Measurements from ENCODE around the gene TGIF1.
A peak's percentile ranks its signal among the peaks of the same experiment; 100 is the strongest.
"Not testable (repeated sequence)": the region's sequence is repeated elsewhere in the genome, so short reads cannot be mapped to it uniquely, and the experiment has no call there.

TGIF1 gene

DNA sequence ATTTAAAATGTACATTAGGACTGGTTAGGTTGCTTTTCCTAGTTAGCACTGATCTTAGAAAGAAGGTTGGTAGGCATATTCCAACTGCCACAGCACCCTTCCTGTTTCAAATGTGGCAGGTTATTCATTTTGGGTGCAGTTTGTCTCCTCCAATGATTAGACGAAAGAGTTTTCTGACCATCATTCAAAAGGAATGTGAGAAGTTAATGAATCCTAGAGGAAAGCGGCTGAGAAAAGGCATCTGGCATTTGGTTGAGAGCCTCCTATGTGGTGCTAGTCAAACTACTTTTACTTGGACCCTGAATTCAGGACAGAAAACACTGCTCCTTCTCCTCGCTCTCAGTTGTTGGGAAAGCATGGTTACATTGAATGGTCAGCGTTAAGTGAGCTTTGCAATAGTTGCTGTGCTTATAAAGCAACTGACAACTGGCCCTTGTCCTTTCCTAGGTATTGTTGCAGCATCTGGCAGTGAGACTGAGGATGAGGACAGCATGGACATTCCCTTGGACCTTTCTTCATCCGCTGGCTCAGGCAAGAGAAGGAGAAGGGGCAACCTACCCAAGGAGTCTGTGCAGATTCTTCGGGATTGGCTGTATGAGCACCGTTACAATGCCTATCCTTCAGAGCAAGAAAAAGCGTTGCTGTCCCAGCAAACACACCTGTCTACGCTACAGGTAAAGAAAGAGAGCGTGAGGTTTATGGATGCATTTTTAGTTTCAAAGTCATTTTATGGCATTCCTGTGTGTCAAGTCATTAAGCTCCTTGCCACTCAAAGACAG lies 6.1 kb downstream of the TGIF1 start:
- DNase-seq (ENCODE audit: low spot score): no peak

GRCh38 chr18:3456686-3457069 lies 6.7 kb downstream of the TGIF1 start:
- DNase-seq (ENCODE audit: low spot score): no peak

DNA sequence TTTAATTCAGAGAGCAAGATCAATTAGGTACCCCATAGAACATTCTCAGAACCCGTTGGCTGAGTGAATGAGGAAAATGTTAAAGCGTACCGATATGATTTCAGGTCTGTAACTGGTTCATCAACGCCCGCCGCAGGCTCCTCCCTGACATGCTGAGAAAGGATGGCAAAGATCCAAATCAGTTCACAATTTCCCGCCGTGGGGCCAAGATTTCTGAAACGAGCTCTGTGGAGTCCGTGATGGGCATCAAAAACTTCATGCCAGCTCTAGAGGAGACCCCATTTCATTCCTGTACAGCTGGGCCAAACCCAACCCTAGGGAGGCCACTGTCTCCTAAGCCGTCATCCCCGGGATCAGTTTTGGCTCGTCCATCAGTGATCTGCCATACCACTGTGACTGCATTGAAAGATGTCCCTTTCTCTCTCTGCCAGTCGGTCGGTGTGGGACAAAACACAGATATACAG lies 7.3 kb downstream of the TGIF1 start:
- DNase-seq (ENCODE audit: low spot score): no peak

DNA sequence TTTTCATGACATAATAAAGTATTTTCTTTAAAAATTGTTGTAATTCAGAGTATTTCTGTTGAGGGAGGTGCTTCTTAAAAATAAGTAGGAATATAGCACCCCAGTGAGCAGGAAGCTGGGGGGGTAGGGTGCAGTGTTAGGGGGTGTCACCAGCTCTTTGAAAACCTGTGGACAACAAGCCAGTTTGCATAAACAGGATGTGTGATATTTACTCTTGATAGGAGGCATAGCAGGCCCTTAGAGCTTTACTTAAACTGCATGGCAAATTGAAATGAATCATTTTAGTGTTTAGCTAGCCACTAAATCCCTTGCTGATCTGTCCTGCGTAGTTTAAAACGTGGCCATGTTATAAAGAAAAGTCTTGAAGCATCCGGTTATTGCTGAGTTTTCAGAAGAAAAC lies 8.4 kb downstream of the TGIF1 start:
- no peak for DNase-seq (ENCODE audit: low spot score)

DNA sequence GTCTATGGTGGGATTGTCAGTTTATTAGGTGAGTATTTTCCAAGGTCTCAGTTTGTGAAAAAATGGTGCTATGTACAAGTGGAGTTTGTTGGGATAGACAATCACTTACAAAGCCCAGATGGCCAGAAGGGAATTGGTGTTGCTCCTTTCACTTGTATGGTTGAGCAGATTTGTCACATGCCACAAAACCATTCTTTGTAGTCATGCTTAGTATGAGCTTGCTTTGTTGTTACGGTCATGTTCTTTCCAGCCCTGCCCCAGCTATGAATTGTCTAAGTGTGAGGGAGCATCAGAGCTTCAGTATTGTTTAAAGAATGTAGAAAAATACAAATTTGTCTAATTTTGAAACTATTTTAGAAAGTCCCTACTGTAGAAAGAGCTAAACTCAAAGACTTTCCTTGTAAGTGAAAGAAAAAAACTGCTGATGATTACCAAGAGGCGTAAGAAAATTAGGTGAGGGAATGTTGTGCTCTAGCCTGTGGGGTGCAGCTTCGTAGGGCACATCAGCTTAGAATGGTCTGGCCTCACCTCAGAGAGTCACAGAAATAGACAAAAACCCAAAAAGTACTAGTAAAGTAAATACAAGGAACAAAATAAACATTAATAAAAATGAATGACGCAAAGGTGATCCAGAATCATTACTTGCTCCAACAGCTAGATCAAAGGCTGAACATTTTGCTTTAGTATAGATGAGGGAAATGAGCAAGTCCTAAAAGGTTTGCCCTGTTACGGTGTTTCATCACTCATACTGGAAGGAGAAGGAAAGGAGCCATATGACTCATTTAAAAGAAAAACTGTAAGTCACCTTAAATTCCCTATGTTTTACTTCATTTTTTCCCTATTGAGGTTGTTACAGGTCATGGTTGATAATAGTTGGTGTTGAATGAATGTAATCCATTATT lies 9.2 kb downstream of the TGIF1 start:
- no peak for DNase-seq (ENCODE audit: low spot score)

- no peak for DNase-seq (ENCODE audit: low spot score)
Measured at GRCh38 chr18:3460823-3461398, 10.9 kb downstream of the TGIF1 start.

- DNase-seq (ENCODE audit: low spot score): no peak
Measured at GRCh38 chr18:3461704-3462103, 11.7 kb downstream of the TGIF1 start.

GRCh38 chr18:3463051-3463450 lies 13.1 kb downstream of the TGIF1 start:
- DNase-seq (ENCODE audit: low spot score): no peak

- no peak for DNase-seq (ENCODE audit: low spot score)
Measured at GRCh38 chr18:3466045-3466444, 16.1 kb downstream of the TGIF1 start.

DNA sequence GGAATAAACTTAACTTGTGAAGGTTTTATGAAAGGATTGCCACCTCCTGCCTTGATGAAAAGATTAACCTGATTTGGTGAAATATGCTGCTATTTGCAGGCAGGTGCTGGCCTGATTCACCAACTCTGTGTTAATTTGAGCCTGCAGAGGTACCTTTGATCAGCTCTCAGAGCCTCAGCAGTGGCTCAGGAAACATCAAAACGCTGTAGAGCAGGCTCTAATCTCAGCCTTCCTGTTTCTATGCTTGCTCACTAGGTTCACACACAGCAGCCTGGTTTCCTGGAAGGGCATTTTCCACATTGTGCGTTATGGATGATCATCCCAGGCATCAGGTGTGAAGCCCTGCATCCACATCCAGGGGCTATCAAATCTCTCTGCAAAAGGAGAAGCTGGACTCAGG lies 16.9 kb downstream of the TGIF1 start:
- DNase-seq (ENCODE audit: low spot score): no peak

DNA sequence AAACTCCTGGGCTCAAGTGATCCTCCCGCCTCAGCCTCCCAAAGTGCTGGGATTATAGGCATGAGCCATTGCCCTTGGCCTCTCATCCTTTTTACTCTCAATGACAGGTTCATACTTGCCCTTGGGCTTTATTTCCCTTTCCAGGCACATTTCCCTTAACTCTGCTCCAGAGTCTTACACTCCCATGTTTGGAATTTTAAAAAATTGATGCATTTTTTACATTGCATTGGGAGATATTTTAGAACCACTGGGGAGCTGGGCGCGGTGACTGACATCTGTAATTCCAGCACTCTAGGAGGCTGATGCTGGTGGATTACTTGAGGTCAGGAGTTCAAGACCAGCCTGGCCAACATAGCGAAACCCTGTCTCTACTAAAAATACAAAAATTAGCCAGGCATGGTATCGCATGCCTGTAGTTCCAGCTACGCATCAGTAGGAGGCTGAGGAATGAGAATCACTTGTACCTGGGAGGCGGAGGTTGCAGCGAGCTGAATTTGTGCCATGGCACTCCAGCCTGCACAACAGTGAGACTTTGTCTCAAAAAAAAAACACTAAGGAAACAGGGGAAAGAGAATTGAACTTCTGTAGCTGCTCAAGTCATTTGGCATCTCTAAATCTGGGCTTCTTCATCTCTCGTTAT lies 18.2 kb downstream of the TGIF1 start:
- DNase-seq (ENCODE audit: low spot score): no peak

GRCh38 chr18:3468833-3469232 lies 18.9 kb downstream of the TGIF1 start:
- DNase-seq (ENCODE audit: low spot score): no peak

GRCh38 chr18:3471141-3471648 lies 21.2 kb downstream of the TGIF1 start:
- DNase-seq (ENCODE audit: low spot score): no peak

DNA sequence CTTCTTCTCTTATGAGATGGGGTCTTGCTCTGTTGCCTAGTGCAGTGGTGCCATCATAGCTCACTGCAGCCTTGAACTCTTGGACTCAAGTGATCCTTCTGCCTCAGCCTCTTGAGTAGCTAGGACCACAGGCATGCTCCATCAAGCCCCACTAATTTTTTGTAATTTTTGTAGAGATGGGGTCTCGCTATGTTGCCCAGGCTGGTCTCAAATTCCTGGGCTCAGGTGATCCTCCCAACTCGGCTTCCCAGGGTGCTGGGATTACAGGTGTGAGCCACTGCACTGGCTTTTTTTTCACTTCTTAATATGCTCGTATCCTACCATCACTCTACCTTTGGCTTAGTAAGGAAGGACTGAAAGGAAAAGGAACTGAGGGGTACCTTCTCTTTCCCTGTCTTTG lies 22.1 kb downstream of the TGIF1 start:
- DNase-seq (ENCODE audit: low spot score): not testable (repeated sequence)

DNA sequence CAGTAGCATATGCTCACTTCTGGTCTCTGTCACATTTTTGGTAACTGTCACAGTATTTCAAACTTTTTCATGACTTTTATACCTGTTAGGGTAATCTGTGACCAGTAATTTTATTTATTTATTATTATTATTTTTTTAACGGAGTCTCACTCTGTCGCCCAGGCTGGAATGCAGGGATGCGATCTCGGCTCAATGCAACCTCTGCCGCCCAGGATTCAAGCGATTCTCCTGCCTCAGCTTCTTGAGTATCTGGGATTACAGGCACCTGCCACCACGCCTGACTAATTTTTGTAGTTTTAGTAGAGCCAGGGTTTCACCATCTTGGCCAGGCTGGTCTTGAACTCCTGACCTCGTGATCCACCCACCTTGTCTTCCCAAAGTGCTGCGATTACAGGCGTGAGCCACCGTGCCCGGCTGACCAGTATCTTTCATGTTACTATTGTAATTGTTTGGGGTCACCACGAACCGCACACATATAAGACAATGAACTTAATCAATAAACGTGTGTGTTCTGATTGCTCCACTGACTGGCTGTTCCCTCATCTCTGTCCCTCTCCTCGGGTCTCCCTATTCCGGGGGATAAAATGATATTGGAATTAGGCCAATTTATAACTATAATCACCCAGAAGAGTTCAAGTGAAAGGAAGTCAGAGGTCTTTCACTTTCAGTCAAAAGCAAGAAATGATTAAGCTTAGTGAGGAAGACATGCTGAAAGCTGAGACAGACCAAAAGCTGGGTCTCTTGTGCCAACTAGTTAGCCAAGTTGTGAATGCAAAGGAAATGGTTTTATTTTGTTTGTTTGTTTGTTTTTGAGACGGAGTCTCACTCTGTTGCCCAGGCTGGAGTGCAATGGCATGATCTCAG lies 22.9 kb downstream of the TGIF1 start:
- DNase-seq (ENCODE audit: low spot score): no peak

GRCh38 chr18:3478262-3478978 lies 28.4 kb downstream of the TGIF1 start:
- no peak for DNase-seq (ENCODE audit: low spot score)

GRCh38 chr18:3479978-3480509 lies 30.1 kb downstream of the TGIF1 start:
- no peak for DNase-seq (ENCODE audit: low spot score)

DNA sequence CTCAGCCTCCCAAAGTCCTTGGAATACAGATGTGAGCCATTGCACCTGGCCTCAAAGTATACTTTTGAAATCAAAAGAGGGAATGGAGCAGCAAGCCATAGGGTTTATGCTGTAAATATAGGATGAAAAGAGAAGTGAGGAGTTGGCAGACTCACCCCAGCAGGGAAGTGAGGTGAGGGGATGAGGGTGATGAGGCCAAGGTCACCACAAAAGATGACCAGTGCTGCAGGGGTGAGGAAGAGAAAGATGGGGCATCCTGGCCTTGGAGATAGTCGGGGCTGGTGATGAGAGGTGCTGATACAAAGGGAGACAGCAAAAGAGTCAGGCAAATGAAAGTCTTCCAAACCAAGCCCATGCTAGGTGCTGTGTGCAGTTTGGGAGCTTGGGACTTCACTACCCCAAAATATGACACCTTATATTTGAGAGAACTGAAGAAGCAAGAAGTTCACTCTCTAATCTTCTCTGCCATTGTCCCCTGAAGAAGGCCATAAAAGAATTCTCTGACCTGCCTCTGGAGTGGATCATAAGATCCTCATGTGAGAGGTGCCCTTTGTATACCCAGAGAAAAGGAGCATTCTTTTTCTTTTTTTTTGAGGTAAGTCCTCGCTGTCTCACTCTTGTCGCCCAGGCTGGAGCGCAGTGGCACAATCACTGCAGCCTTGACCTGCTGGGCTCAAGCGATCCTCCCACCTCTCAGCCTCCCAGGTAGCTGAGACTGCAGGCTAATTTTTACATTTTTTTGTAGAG lies 31.0 kb downstream of the TGIF1 start:
- no peak for DNase-seq (ENCODE audit: low spot score)

DNA sequence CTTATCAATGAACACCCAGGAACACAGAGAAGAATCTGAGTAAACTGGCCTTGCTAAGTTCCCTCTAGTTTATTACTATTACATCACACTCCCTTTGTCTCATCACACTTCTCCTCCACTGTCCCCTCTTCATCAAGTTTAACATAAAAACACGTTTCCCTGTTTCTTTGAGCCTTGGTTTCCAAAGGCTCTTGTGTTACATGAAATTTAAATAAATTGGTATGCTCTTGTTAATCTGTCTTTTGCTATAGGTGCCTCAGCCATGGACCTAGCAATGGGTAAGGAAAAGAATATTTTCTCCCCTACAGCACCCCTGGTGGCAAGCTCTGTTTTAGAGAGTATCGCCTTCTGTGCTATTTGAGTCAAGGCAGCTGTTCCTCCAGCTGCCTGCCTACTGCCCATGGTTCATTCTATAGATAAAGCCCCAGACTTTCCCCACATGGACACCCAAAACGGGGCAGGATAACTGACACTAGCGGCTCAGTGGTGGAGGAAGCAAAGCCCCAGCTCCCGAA lies 31.8 kb downstream of the TGIF1 start:
- peak; percentile 75 for DNase-seq (ENCODE audit: low spot score)

Data from iPS-NIHi11 (cell line).